ENCODE results near the gene SEC24B.
"Not testable (repeated sequence)": the region's sequence is repeated elsewhere in the genome, so short reads cannot be mapped to it uniquely, and the experiment has no call there.

SEC24B gene

DNA sequence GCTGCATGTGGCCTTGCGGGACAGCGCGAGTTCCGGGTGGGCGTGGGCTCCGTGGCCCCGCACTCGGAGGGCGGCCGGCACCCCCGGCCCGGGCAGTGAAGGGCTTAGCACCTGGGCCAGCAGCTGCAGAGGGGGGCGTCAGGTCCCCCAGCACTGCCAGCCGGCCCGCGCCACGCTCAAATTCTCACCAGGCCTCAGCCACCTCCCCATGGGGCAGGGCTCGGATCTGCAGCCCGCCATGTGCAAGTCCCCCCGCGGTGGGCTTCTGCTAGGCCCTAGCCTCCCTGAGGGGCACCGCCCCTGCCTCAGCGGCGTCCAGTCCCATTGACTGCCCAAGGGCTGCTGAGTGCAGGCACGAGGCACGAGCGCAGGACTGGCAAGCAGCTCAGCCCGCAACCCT is 123.8 kb downstream of the SEC24B start:
- no peak for DNase-seq (ENCODE audit: extremely low read depth, low read depth)
- H3K4me3 ChIP-seq (replicated peaks; ENCODE audit: low read depth, low read length): no peak overlapping the region
- TF ChIP-seq CTCF (IDR thresholded peaks at IDR 0.05; ENCODE audit: low read depth, low read length, missing control alignments): no peak

- not testable (repeated sequence) for DNase-seq (ENCODE audit: extremely low read depth, low read depth)
These were observed 124.5 kb downstream of the SEC24B start for GRCh38 chr4:109558095-109558494.

GRCh38 chr4:109559625-109559982 is 126.0 kb downstream of the SEC24B start:
- DNase-seq (ENCODE audit: extremely low read depth, low read depth): no peak
- no peak for TF ChIP-seq CTCF (IDR thresholded peaks at IDR 0.05; ENCODE audit: low read depth, low read length, missing control alignments)

More at GRCh38 chr4:109558095-109558494, 124.5 kb downstream of the SEC24B start:
- not testable (repeated sequence) for H3K4me3 ChIP-seq (replicated peaks; ENCODE audit: low read depth, low read length)

GRCh38 chr4:109559983-109560686 is 126.5 kb downstream of the SEC24B start, which contains the start of gene MCUB:
Gene MCUB (plus strand): TSS chr4:109560246. CDS start chr4:109560338, 92 bp downstream.
- peak; percentile 66 for DNase-seq (ENCODE audit: extremely low read depth, low read depth)
- H3K4me3 ChIP-seq (replicated peaks; ENCODE audit: low read depth, low read length): peak within 1 kb of the TSS; percentile 72

More at GRCh38 chr4:109559625-109559982, 126.0 kb downstream of the SEC24B start:
- H3K4me3 ChIP-seq (replicated peaks; ENCODE audit: low read depth, low read length): peak overlapping the region; percentile 72

GRCh38 chr4:109560687-109561461 is 127.3 kb downstream of the SEC24B start:
- DNase-seq (ENCODE audit: extremely low read depth, low read depth): no peak
- TF ChIP-seq CTCF (IDR thresholded peaks at IDR 0.05; ENCODE audit: low read depth, low read length, missing control alignments): no peak
- peak overlapping the region; percentile 72 for H3K4me3 ChIP-seq (replicated peaks; ENCODE audit: low read depth, low read length)

More at GRCh38 chr4:109559983-109560686, 126.5 kb downstream of the SEC24B start, which contains the start of gene MCUB:
- no peak for TF ChIP-seq CTCF (IDR thresholded peaks at IDR 0.05; ENCODE audit: low read depth, low read length, missing control alignments)

GRCh38 chr4:109562457-109563239 is 129.0 kb downstream of the SEC24B start:
- no peak for TF ChIP-seq CTCF (IDR thresholded peaks at IDR 0.05; ENCODE audit: low read depth, low read length, missing control alignments)
- no peak for DNase-seq (ENCODE audit: extremely low read depth, low read depth)
- no peak overlapping the region for H3K4me3 ChIP-seq (replicated peaks; ENCODE audit: low read depth, low read length)
